ENCODE results near the gene PRKACG. TPM values are rescaled to one million over a fixed set of nuclear protein-coding genes. Genes with fewer than 3 reads are reported as not detected.

PRKACG gene
- total RNA-seq, 1 donor from 2014 or later = not detected

DNA sequence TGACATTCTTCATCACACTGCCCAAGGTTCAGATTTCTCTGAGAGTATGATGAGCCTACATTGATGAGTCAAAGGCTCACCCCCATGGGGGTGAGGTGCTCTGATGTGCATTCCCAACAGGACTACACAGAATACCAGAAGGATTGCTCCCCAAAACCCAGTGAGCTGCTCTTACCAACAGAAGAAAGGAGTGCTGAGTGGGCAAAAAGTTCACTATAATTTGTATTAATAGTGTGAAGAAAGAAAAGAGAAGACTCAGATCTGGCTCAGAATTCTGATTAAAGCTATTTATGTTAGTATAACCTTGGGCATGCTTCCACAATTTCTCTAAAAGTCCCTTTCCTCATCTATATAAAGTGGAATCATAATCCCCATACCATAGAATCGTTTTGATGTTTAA lies 46.1 kb downstream of the PRKACG start:
- no peak overlapping the region for H3K4me3 Mint-ChIP-seq
- H3K36me3 Mint-ChIP-seq (ENCODE audit: low read depth) = peaks cover 20% of the 10 kb centered on the region
- H3K4me1 Mint-ChIP-seq = peaks cover 20% of the 10 kb centered on the region
- no peaks in the 10 kb centered on the region for H3K27me3 Mint-ChIP-seq
- no peak overlapping the region for H3K27ac Mint-ChIP-seq
- DNase-seq = no peak
- intact Hi-C loops (cut with micrococcal nuclease) = no loop called here
- H3K9me3 Mint-ChIP-seq = peaks cover 16% of the 10 kb centered on the region

DNA sequence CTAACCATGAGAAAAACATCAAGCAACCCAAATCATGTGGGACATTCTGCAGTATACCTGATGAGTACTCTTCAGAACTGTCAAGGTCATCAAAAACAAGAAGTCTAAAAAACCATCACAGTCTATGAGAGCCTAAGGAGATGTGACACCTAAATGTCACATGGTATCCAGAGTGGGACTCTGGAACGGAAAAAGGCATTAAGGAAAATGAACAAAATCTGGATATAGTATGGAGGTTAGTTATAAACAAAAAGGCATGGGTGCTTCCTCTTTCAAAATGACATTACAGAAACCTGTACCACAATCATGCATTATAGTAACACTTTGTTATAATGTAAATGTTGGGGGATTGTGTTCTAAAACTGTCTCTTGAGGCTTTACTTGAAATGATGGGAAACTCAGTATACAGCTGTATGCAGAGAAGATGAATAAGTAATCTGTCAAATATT lies 47.4 kb downstream of the PRKACG start:
- H3K9me3 Mint-ChIP-seq = peaks cover 9% of the 10 kb centered on the region
- intact Hi-C loops (cut with micrococcal nuclease) = no loop called here

DNA sequence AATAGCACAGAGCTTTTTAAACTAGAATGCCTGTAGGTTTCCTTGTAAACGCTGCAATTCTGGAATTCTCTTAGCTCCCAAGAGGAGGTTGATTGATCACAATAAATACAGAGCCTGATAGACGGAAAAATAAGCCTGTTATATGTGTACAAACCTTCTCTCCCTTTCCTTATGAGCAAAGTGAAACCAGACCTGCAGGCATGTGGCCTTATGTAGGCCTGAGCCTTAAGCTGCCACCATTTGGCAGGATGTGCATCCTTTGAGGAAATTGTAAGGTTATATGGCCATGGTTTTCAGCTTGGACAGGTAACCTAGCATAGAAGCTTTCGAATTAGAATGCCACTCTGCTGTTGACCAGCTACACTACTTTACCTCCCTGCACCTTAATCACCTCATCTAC lies 49.1 kb downstream of the PRKACG start:
- Mint-ChIP-seq H3K9me3 (no peaks in the 10 kb centered on the region), H3K4me3 (no peak overlapping the region), H3K27ac (no peak overlapping the region), H3K27me3 (peaks cover 7% of the 10 kb centered on the region), H3K4me1 (peaks cover 12% of the 10 kb centered on the region), H3K36me3 (ENCODE audit: low read depth) (peaks cover 12% of the 10 kb centered on the region)
- intact Hi-C loops (cut with micrococcal nuclease) = no loop called here
- DNase-seq = no peak

More for the DNA sequence above, 47.4 kb downstream of the PRKACG start:
- peaks cover 16% of the 10 kb centered on the region for H3K4me1 Mint-ChIP-seq
- H3K27me3 Mint-ChIP-seq = no peaks in the 10 kb centered on the region
- DNase-seq = no peak
- H3K4me3 Mint-ChIP-seq = no peak overlapping the region
- no peak overlapping the region for H3K27ac Mint-ChIP-seq
- H3K36me3 Mint-ChIP-seq (ENCODE audit: low read depth) = peaks cover 12% of the 10 kb centered on the region

DNA sequence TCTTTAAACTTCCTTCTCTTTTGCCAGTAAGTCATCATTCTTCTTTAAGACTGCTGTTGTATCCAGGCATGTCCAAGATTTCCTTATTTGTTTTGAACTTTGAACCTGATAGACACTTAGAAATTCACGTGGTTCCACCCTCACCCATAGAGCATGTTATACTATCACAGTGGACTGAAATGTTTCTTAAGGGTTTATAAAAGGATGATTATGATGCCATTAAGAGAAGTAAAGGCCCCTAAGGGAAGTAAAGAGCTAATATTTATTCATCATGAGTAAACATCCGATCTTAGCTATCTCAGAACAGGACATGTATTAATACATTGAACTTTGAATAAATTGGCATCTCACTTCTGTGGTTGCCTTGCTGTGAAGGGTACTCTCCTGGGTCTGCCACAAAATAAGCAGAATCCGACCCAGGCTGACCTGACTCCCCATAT lies 49.8 kb downstream of the PRKACG start:
- Mint-ChIP-seq H3K36me3 (ENCODE audit: low read depth) (peaks cover 15% of the 10 kb centered on the region), H3K27me3 (peaks cover 11% of the 10 kb centered on the region), H3K4me1 (peaks cover 12% of the 10 kb centered on the region), H3K9me3 (no peaks in the 10 kb centered on the region), H3K27ac (peak overlapping the region; percentile 22), H3K4me3 (no peak overlapping the region)
- DNase-seq = no peak
- intact Hi-C loops (cut with micrococcal nuclease) = no loop called here

DNA sequence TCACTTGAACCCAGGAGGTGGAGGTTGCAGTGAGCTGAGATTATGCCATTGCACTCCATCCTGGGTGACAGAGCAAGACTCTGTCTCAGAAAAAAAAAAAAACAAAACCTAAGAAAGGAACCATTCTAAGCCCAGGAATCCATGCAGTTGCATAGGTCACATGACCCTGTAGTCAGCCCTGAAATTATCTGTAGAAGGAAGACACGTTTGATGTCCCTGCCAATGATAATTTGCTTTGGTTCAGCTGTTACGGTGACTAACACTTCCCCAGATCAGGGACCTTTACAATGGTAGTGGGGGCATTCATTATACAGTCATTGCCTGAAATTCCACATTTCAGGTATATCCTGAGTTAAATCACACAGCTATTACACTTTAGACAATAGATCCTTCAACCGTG lies 50.5 kb downstream of the PRKACG start:
- H3K36me3 Mint-ChIP-seq (ENCODE audit: low read depth) = peaks cover 15% of the 10 kb centered on the region
- no peaks in the 10 kb centered on the region for H3K9me3 Mint-ChIP-seq
- peaks cover 11% of the 10 kb centered on the region for H3K27me3 Mint-ChIP-seq
- no peak overlapping the region for H3K4me3 Mint-ChIP-seq
- intact Hi-C loops (cut with micrococcal nuclease) = no loop called here
- no peak overlapping the region for H3K27ac Mint-ChIP-seq
- no peak for DNase-seq
- H3K4me1 Mint-ChIP-seq = peaks cover 12% of the 10 kb centered on the region

Other genes starting within 250 kb of the PRKACG start
- gene FXN, start 21.6 kb upstream of the PRKACG start, total RNA-seq = 45.4 and 47.3 TPM in 2 replicates
- gene TJP2, start 160.2 kb upstream of the PRKACG start, total RNA-seq = 18.0 and 19.4 TPM in 2 replicates